HepG2 (cell line): ENCODE results near the gene PTPRM.

ENCODE experiments used
- POLR2A ChIP-seq, 2 experiments: IDR thresholded peaks; 2 replicates each; pipeline ENCODE4 v1.6.1; 2011; ENCODE audit warnings: low read depth in 2 of 2, low read length in 2 of 2, mild to moderate bottlenecking in 1 of 2, moderate library complexity in 1 of 2; ENCODE audit not compliant: insufficient read depth in 1 of 2
- SP1 ChIP-seq, 2 experiments: fragments of 450-650 bp in 1 of 2; sonication (generic) in 1 of 2; formaldehyde crosslinking in 1 of 2; IDR thresholded peaks; 2 replicates each; pipeline versions ENCODE4 v1.4.0 to v1.6.1; 2016 to 2020; ENCODE audit warnings: missing genetic modification reagents in 1 of 2

DNA sequence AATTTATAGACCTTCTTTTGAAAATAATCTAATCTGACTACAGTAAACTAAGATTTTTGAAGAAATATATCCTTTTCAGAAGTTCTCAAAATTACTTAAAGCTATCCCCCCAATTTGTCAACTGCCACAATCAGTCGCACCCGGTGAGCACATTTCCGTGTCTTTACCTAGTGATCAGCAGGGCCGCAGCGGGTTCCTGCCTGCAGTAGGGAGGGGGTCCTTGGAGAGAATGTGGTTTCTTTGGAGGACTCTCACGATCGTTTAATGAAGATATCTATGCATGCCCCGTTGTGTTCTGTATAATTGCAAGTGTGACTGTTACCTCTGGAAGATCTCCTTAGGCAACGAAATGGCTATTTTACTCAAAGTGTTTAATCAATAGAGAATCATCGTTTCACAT, 790.2 kb downstream of the PTPRM start:
- no peak for TF ChIP-seq POLR2A (IDR thresholded peaks at IDR 0.05; ENCODE audit: insufficient read depth in 1 of 2, low read depth in 2 of 2, low read length in 2 of 2)
- no peak for TF ChIP-seq SP1 (IDR thresholded peaks at IDR 0.05)
- TF ChIP-seq SP1 (CRISPR knock-in tag; IDR thresholded peaks at IDR 0.05) = no peak
